SK-N-SH (cell line): ENCODE data around the gene GUCA1C.

ENCODE experiments used
- ELF1 ChIP-seq: IDR thresholded peaks from 2 replicates; pipeline ENCODE4 v1.4.0; 2012
- EP300 ChIP-seq, 2 experiments: IDR thresholded peaks; 2 replicates each; pipeline versions ENCODE4 v1.4.0 to v1.6.1; 2012; ENCODE audit warnings: borderline replicate concordance in 1 of 2, low read depth in 1 of 2, low read length in 1 of 2
- FOXJ3 ChIP-seq: sonication (generic); formaldehyde crosslinking; IDR thresholded peaks from 2 replicates; pipeline ENCODE4 v1.5.1; 2020; ENCODE audit warnings: mild to moderate bottlenecking, missing genetic modification reagents
- JUND ChIP-seq: IDR thresholded peaks from 2 replicates; pipeline ENCODE4 v1.4.0; 2012
- MAX ChIP-seq: IDR thresholded peaks from 2 replicates; pipeline ENCODE4 v1.4.0; 2012; ENCODE audit warnings: low read depth
- MXI1 ChIP-seq: IDR thresholded peaks from 2 replicates; pipeline ENCODE4 v1.6.1; 2012; ENCODE audit warnings: mild to moderate bottlenecking, low read depth, low read length, improper control_type of control experiment
- PBX3 ChIP-seq: IDR thresholded peaks from 2 replicates; pipeline ENCODE4; 2012
- POLR2AphosphoS5 ChIP-seq: IDR thresholded peaks from 2 replicates; pipeline ENCODE4 v1.6.1; 2012; ENCODE audit warnings: low read depth, low read length
- RAD21 ChIP-seq: IDR thresholded peaks from 2 replicates; pipeline ENCODE4 v1.6.1; 2012; ENCODE audit warnings: mild to moderate bottlenecking, low read length
- RFX5 ChIP-seq: IDR thresholded peaks from 2 replicates; pipeline ENCODE4 v1.6.1; 2012; ENCODE audit warnings: mild to moderate bottlenecking, improper control_type of control experiment, low read length
- YY1 ChIP-seq: IDR thresholded peaks from 2 replicates; pipeline ENCODE4 v1.4.0; 2012; ENCODE audit warnings: low read depth, mild to moderate bottlenecking
- TF ChIP-seq, protein P1 (sequence below): fragments of 200-600 bp; sonication (generic); IDR thresholded peaks from 2 replicates; pipeline ENCODE4 v1.6.1; 2017; ENCODE audit warnings: antibody characterized with exemption, mild to moderate bottlenecking, moderate library complexity
- TF ChIP-seq, protein P2 (sequence below): IDR thresholded peaks from 2 replicates; pipeline ENCODE4 v1.6.1; 2012; ENCODE audit warnings: mild to moderate bottlenecking, low read depth, low read length, moderate library complexity

DNA sequence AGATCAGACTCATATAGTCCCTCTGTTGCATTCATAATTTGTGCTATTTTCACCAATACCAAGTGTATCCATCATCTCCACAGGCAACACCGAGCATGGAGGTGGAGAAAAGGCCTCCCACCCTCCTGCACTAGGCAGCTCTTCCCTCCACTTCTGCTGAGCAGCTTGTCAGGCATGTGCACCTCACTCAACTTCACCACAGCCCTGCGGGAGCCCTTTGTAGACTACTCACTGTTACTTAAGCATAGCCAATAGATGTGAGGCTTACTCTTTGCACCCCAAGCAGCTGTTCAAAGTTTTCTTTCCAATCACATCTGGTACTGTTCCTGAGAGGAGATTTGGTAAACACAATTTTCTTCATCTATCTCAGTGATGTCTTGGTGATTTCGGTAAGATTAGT, 16.9 kb upstream of the GUCA1C start:
- TF ChIP-seq, protein P1, sequence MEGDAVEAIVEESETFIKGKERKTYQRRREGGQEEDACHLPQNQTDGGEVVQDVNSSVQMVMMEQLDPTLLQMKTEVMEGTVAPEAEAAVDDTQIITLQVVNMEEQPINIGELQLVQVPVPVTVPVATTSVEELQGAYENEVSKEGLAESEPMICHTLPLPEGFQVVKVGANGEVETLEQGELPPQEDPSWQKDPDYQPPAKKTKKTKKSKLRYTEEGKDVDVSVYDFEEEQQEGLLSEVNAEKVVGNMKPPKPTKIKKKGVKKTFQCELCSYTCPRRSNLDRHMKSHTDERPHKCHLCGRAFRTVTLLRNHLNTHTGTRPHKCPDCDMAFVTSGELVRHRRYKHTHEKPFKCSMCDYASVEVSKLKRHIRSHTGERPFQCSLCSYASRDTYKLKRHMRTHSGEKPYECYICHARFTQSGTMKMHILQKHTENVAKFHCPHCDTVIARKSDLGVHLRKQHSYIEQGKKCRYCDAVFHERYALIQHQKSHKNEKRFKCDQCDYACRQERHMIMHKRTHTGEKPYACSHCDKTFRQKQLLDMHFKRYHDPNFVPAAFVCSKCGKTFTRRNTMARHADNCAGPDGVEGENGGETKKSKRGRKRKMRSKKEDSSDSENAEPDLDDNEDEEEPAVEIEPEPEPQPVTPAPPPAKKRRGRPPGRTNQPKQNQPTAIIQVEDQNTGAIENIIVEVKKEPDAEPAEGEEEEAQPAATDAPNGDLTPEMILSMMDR: no peak
- TF ChIP-seq YY1: no peak
- TF ChIP-seq, protein P2, sequence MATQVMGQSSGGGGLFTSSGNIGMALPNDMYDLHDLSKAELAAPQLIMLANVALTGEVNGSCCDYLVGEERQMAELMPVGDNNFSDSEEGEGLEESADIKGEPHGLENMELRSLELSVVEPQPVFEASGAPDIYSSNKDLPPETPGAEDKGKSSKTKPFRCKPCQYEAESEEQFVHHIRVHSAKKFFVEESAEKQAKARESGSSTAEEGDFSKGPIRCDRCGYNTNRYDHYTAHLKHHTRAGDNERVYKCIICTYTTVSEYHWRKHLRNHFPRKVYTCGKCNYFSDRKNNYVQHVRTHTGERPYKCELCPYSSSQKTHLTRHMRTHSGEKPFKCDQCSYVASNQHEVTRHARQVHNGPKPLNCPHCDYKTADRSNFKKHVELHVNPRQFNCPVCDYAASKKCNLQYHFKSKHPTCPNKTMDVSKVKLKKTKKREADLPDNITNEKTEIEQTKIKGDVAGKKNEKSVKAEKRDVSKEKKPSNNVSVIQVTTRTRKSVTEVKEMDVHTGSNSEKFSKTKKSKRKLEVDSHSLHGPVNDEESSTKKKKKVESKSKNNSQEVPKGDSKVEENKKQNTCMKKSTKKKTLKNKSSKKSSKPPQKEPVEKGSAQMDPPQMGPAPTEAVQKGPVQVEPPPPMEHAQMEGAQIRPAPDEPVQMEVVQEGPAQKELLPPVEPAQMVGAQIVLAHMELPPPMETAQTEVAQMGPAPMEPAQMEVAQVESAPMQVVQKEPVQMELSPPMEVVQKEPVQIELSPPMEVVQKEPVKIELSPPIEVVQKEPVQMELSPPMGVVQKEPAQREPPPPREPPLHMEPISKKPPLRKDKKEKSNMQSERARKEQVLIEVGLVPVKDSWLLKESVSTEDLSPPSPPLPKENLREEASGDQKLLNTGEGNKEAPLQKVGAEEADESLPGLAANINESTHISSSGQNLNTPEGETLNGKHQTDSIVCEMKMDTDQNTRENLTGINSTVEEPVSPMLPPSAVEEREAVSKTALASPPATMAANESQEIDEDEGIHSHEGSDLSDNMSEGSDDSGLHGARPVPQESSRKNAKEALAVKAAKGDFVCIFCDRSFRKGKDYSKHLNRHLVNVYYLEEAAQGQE: no peak
- no peak for TF ChIP-seq POLR2AphosphoS5
- TF ChIP-seq MXI1: no peak
- TF ChIP-seq JUND: no peak
- TF ChIP-seq EP300 (IDR thresholded peaks at IDR 0.05; ENCODE audit: borderline replicate concordance in 1 of 2, low read depth in 1 of 2, low read length in 1 of 2): no peak
- TF ChIP-seq RAD21: no peak
- no peak for TF ChIP-seq ELF1
- no peak for TF ChIP-seq PBX3
- no peak for TF ChIP-seq MAX
- no peak for TF ChIP-seq FOXJ3
- no peak for TF ChIP-seq RFX5
